SK-N-SH (cell line): Measurements from ENCODE around the gene MRPS22.

Source experiments
- EZH2phosphoT487 ChIP-seq: fragments of 200-600 bp; sonication (generic); IDR thresholded peaks from 2 replicates; pipeline ENCODE4 v1.6.1; 2017; ENCODE audit warnings: low read depth, mixed run types, mild to moderate bottlenecking, antibody characterized with exemption, moderate library complexity, borderline replicate concordance
- FOSL2 ChIP-seq: IDR thresholded peaks from 2 replicates; pipeline ENCODE4 v1.4.0; 2012; ENCODE audit warnings: low read depth, mild to moderate bottlenecking, moderate library complexity, borderline replicate concordance
- RAD21 ChIP-seq: IDR thresholded peaks from 2 replicates; pipeline ENCODE4 v1.6.1; 2012; ENCODE audit warnings: mild to moderate bottlenecking, low read length
- REST ChIP-seq: IDR thresholded peaks from 2 replicates; pipeline ENCODE4 v1.6.1; 2012; ENCODE audit warnings: mild to moderate bottlenecking, low read depth, low read length, moderate library complexity
- SMC3 ChIP-seq: IDR thresholded peaks from 2 replicates; pipeline ENCODE4 v1.6.1; 2012; ENCODE audit warnings: low read depth, low read length, improper control_type of control experiment
- USF1 ChIP-seq: IDR thresholded peaks from 2 replicates; pipeline ENCODE4 v1.4.0; 2012; ENCODE audit warnings: low read depth, borderline replicate concordance
- TF ChIP-seq, protein P1 (sequence below): fragments of 200-600 bp; sonication (generic); IDR thresholded peaks from 2 replicates; pipeline ENCODE4 v1.6.1; 2017; ENCODE audit warnings: antibody characterized with exemption, mild to moderate bottlenecking, moderate library complexity

GRCh38 chr3:139380575-139380974, 36.8 kb downstream of the MRPS22 start:
- TF ChIP-seq, protein P1, sequence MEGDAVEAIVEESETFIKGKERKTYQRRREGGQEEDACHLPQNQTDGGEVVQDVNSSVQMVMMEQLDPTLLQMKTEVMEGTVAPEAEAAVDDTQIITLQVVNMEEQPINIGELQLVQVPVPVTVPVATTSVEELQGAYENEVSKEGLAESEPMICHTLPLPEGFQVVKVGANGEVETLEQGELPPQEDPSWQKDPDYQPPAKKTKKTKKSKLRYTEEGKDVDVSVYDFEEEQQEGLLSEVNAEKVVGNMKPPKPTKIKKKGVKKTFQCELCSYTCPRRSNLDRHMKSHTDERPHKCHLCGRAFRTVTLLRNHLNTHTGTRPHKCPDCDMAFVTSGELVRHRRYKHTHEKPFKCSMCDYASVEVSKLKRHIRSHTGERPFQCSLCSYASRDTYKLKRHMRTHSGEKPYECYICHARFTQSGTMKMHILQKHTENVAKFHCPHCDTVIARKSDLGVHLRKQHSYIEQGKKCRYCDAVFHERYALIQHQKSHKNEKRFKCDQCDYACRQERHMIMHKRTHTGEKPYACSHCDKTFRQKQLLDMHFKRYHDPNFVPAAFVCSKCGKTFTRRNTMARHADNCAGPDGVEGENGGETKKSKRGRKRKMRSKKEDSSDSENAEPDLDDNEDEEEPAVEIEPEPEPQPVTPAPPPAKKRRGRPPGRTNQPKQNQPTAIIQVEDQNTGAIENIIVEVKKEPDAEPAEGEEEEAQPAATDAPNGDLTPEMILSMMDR: no peak
- TF ChIP-seq SMC3 (no peak), USF1 (no peak), RAD21 (no peak), EZH2phosphoT487 (no peak), REST (no peak), FOSL2 (no peak)
